ENCODE measurements around the gene GABBR2. TPM values are rescaled to one million over a fixed set of nuclear protein-coding genes. Genes with fewer than 3 reads are reported as not detected.

Gene GABBR2
- total and polyA plus RNA-seq, 2 experiments from 2014 or later: 0.89 to 1.3 TPM

GRCh38 chr9:98373609-98374008, 335.1 kb downstream of the GABBR2 start:
- Histone ChIP-seq H3K4me2 (no peak overlapping the region), H2AFZ (no peak overlapping the region), H3K36me3 (ENCODE audit: insufficient read depth) (no peaks in the 10 kb centered on the region), H3K4me1 (ENCODE audit: insufficient read depth) (no peaks in the 10 kb centered on the region), H3K79me2 (replicated peaks; ENCODE audit: insufficient read depth) (no peaks in the 10 kb centered on the region), H3K27me3 (ENCODE audit: insufficient read depth) (no peaks in the 10 kb centered on the region), H4K20me1 (replicated peaks; ENCODE audit: insufficient read depth) (no peaks in the 10 kb centered on the region), H3F3A (replicated peaks; ENCODE audit: low read depth) (no peaks in the 10 kb centered on the region), H3K4me3 (no peak overlapping the region), H3K27ac (ENCODE audit: low read depth) (no peak overlapping the region), H3K9me2 (ENCODE audit: insufficient read depth) (no peaks in the 10 kb centered on the region)
- H3K27me3 Mint-ChIP-seq (ENCODE audit: insufficient read depth, low read depth, poor library complexity): peaks cover 4% of the 10 kb centered on the region
- no peak for TF ChIP-seq EZH2phosphoT487 (IDR thresholded peaks at IDR 0.05; ENCODE audit: unreplicated experiment)
- no peaks in the 10 kb centered on the region for H3K9me3 Mint-ChIP-seq
- no peaks in the 10 kb centered on the region for H3K36me3 Mint-ChIP-seq (ENCODE audit: low read depth)
- no peak overlapping the region for H3K4me3 Mint-ChIP-seq
- H3K27ac Mint-ChIP-seq: no peak overlapping the region
- H3K4me1 Mint-ChIP-seq: peaks cover 8% of the 10 kb centered on the region
- ATAC-seq (no peak), DNase-seq (ENCODE audit: low spot score) (no peak)

- H3K4me1 ChIP-seq (ENCODE audit: insufficient read depth): no peaks in the 10 kb centered on the region
- H3F3A ChIP-seq (replicated peaks; ENCODE audit: low read depth): no peaks in the 10 kb centered on the region
- no peak for DNase-seq (ENCODE audit: low spot score)
- TF ChIP-seq JUNB (IDR thresholded peaks at IDR 0.05; ENCODE audit: unreplicated experiment): no peak
- no peak for TF ChIP-seq ZNF331 (CRISPR knock-in tag; IDR thresholded peaks at IDR 0.05; ENCODE audit: low read depth)
- TF ChIP-seq STAT1 (IDR thresholded peaks at IDR 0.05; ENCODE audit: unreplicated experiment): no peak
- TF ChIP-seq EZH2phosphoT487 (IDR thresholded peaks at IDR 0.05; ENCODE audit: unreplicated experiment): no peak
- TF ChIP-seq CREB1 (CRISPR knock-in tag; IDR thresholded peaks at IDR 0.05; ENCODE audit: low read depth): no peak
- no peak for TF ChIP-seq ZNF462 (CRISPR knock-in tag; IDR thresholded peaks at IDR 0.05)
- no peak for TF ChIP-seq ZNF114 (CRISPR knock-in tag; IDR thresholded peaks at IDR 0.05)
- TF ChIP-seq EZH2 (IDR thresholded peaks at IDR 0.05; ENCODE audit: low read depth, unreplicated experiment): no peak
- TF ChIP-seq CTCF (conservative IDR thresholded peaks at IDR 0.05; ENCODE audit: low read depth in 2 of 2): no peak
- no peak for TF ChIP-seq ETS1 (IDR thresholded peaks at IDR 0.05)
- no peak for TF ChIP-seq POLR2AphosphoS5 (IDR thresholded peaks at IDR 0.05; ENCODE audit: low read depth)
Measured at GRCh38 chr9:98372077-98372836, 336.5 kb downstream of the GABBR2 start.

More at GRCh38 chr9:98372077-98372836, 336.5 kb downstream of the GABBR2 start:
- H3K27me3 Mint-ChIP-seq (ENCODE audit: insufficient read depth, low read depth, poor library complexity): peaks cover 2% of the 10 kb centered on the region
- H3K4me2 ChIP-seq: no peak overlapping the region
- no peak overlapping the region for H3K27ac ChIP-seq (ENCODE audit: low read depth)
- no peaks in the 10 kb centered on the region for H3K36me3 ChIP-seq (ENCODE audit: insufficient read depth)
- no peaks in the 10 kb centered on the region; the same call in 2 of the 3 replicates for H3K36me3 Mint-ChIP-seq (ENCODE audit: low read depth)
- H3K79me2 ChIP-seq (replicated peaks; ENCODE audit: insufficient read depth): no peaks in the 10 kb centered on the region
- no peaks in the 10 kb centered on the region for H3K27me3 ChIP-seq (ENCODE audit: insufficient read depth)
- ATAC-seq: no peak
- H4K20me1 ChIP-seq (replicated peaks; ENCODE audit: insufficient read depth): no peaks in the 10 kb centered on the region
- H3K9me2 ChIP-seq (ENCODE audit: insufficient read depth): no peaks in the 10 kb centered on the region
- H3K4me1 Mint-ChIP-seq: peaks cover 8% of the 10 kb centered on the region
- peaks cover 3% of the 10 kb centered on the region; the same call in 2 of the 3 replicates for H3K9me3 Mint-ChIP-seq
- no peak overlapping the region for H2AFZ ChIP-seq
- H3K27ac Mint-ChIP-seq: no peak overlapping the region
- no peak overlapping the region for H3K4me3 Mint-ChIP-seq
- no peak overlapping the region for H3K4me3 ChIP-seq

Data from GM23338 (cell line).